CD14-positive monocyte (primary cell): ENCODE data around the gene ANO9. TPM values are rescaled to one million over a fixed set of nuclear protein-coding genes. Genes with fewer than 3 reads are reported as not detected.
A peak's percentile ranks its signal among the peaks of the same experiment; 100 is the strongest.

Experiments
- DNase-seq, 3 donors: peaks; one replicate each; pipeline ENCODE4 v3.0.0-alpha.2; 2011 to 2022
- H2AFZ ChIP-seq: 2 replicates; pipeline ENCODE4 v1.6.0; 2012; ENCODE audit warnings: mild to moderate bottlenecking, low read depth, low read length, inconsistent platforms; ENCODE audit not compliant: insufficient read depth, poor library complexity, severe bottlenecking
- H3K27ac ChIP-seq, 2 donors: 1 replicate in 1 of 2; 2 replicates in 1 of 2; pipeline ENCODE4 v1.5.1; 2012 to 2013; ENCODE audit warnings: low read length in 2 of 2, control low read depth in 1 of 2, inconsistent platforms in 1 of 2, low read depth in 1 of 2, mild to moderate bottlenecking in 1 of 2
- H3K27me3 ChIP-seq, 2 donors: one replicate each; pipeline versions ENCODE4 v1.6.0 to v1.6.1; 2011 to 2013; ENCODE audit warnings: low read length in 2 of 2; ENCODE audit not compliant: control insufficient read depth in 2 of 2, insufficient read depth in 2 of 2
- H3K36me3 ChIP-seq, 2 donors: replicated peaks in 1 of 2; 1 replicate in 1 of 2; 2 replicates in 1 of 2; pipeline versions ENCODE4 v1.5.1 to v1.6.1; 2012 to 2013; ENCODE audit warnings: low read length in 2 of 2, control low read depth in 1 of 2, inconsistent platforms in 1 of 2, mild to moderate bottlenecking in 1 of 2; ENCODE audit not compliant: insufficient read depth in 2 of 2, control insufficient read depth in 1 of 2
- H3K4me1 ChIP-seq, 2 donors: 1 replicate in 1 of 2; 2 replicates in 1 of 2; pipeline versions ENCODE4 v1.5.1 to v1.6.1; 2012 to 2013; ENCODE audit warnings: low read length in 2 of 2, control low read depth in 1 of 2, inconsistent platforms in 1 of 2, mild to moderate bottlenecking in 1 of 2, moderate library complexity in 1 of 2; ENCODE audit not compliant: insufficient read depth in 2 of 2, control insufficient read depth in 1 of 2
- H3K4me2 ChIP-seq: replicated peaks from 2 replicates; pipeline ENCODE3; 2012; ENCODE audit warnings: low read length, moderate library complexity, mild to moderate bottlenecking; ENCODE audit not compliant: poor library complexity, severe bottlenecking; ENCODE audit errors: extremely low read depth
- H3K4me3 ChIP-seq, 3 experiments: fragments of 200-600 bp in 1 of 3; sonication (generic) in 1 of 3; replicated peaks in 1 of 3; 1 replicate in 2 of 3; 2 replicates in 1 of 3; pipeline ENCODE4 v1.5.1; 2011 to 2013; ENCODE audit warnings: low read length in 3 of 3, mild to moderate bottlenecking in 3 of 3, control low read depth in 2 of 3, low read depth in 2 of 3, inconsistent platforms in 1 of 3, moderate library complexity in 1 of 3
- H3K79me2 ChIP-seq: 2 replicates; pipeline ENCODE4 v1.6.0; 2012; ENCODE audit warnings: mild to moderate bottlenecking, control low read depth, inconsistent platforms, low read length, moderate library complexity; ENCODE audit not compliant: insufficient read depth
- H3K9ac ChIP-seq: 2 replicates; pipeline ENCODE4 v1.6.0; 2017; ENCODE audit warnings: low read length, mild to moderate bottlenecking; ENCODE audit not compliant: insufficient read depth, poor library complexity, severe bottlenecking
- H3K9me3 ChIP-seq, 2 donors: replicated peaks in 1 of 2; 1 replicate in 1 of 2; 2 replicates in 1 of 2; pipeline versions ENCODE4 v1.5.1 to v1.6.1; 2012 to 2013; ENCODE audit warnings: low read length in 2 of 2, control low read depth in 1 of 2; ENCODE audit not compliant: control insufficient read depth in 1 of 2, insufficient read depth in 1 of 2
- H4K20me1 ChIP-seq: 2 replicates; pipeline ENCODE4 v1.6.0; 2012; ENCODE audit warnings: mild to moderate bottlenecking, low read length, control low read depth, moderate library complexity; ENCODE audit not compliant: insufficient read depth
- H3K27ac Mint-ChIP-seq, 7 donors: one replicate each; pipeline ENCODE4 v1.8.0; 2020; ENCODE audit warnings: mild to moderate bottlenecking in 7 of 7, mixed read lengths in 7 of 7, moderate library complexity in 6 of 7, inconsistent platforms in 2 of 7
- H3K27me3 Mint-ChIP-seq, 3 donors: one replicate each; pipeline ENCODE4 v1.8.0; 2021 to 2022; ENCODE audit warnings: low read depth in 3 of 3, mild to moderate bottlenecking in 3 of 3, mixed read lengths in 3 of 3, moderate library complexity in 3 of 3, inconsistent platforms in 1 of 3
- H3K36me3 Mint-ChIP-seq, 2 donors: one replicate each; pipeline ENCODE4 v1.8.0; 2020; ENCODE audit warnings: mixed read lengths in 2 of 2, inconsistent platforms in 1 of 2, mild to moderate bottlenecking in 1 of 2
- H3K4me1 Mint-ChIP-seq: one replicate; pipeline ENCODE4 v1.8.0; 2020; ENCODE audit warnings: mild to moderate bottlenecking, mixed read lengths
- H3K4me3 Mint-ChIP-seq, 2 donors: one replicate each; pipeline ENCODE4 v1.8.0; 2020; ENCODE audit warnings: mild to moderate bottlenecking in 2 of 2, mixed read lengths in 2 of 2, moderate library complexity in 1 of 2
- H3K9me3 Mint-ChIP-seq, 7 donors: one replicate each; pipeline ENCODE4 v1.8.0; 2020 to 2022; ENCODE audit warnings: mixed read lengths in 7 of 7, mild to moderate bottlenecking in 6 of 7, moderate library complexity in 6 of 7, inconsistent platforms in 2 of 7
- CTCF ChIP-seq: fragments of 200-600 bp; IDR thresholded peaks from one replicate; pipeline ENCODE4 v1.8.0; 2022; ENCODE audit warnings: antibody characterized with exemption, mild to moderate bottlenecking
- WGBS: methylation state at CpG from one replicate; pipeline ENCODE4 v1.1.5; 2013; ENCODE audit warnings: missing lambda C conversion rate; ENCODE audit not compliant: insufficient coverage; 5-methylcytosine and 5-hydroxymethylcytosine counted together
- intact Hi-C, 2 donors: fragments of 100-400 bp; cut with micrococcal nuclease; formaldehyde crosslinking; loops; one replicate each; pipeline versions ENCODE4 v1.15.0 to v1.15.1; 2023
- polyA plus RNA-seq, 3 donors: library from polyadenylated mRNA; depleted of rRNA in 1 of 3; unstranded in 2 of 3; stranded (reverse) in 1 of 3; fragments of 300-500 nt in 2 of 3; fragments of >200 nt in 1 of 3; fragmentation: Illumina TruSeq in 2 of 3; gene quantifications; 1 replicate in 2 of 3; 2 replicates in 1 of 3; pipeline ENCODE4 v1.2.3, GENCODE V29; 2012 to 2021

The ANO9 gene
- polyA plus RNA-seq, 3 donors: 0.18 to 0.24 TPM; not detected in 1

- Histone ChIP-seq H3K27me3 (no peaks in the 10 kb centered on the region), H3K36me3 (peaks cover 4 to 26% of the 10 kb centered on the region in 2 donors), H3K4me1 (peaks cover 27 to 34% of the 10 kb centered on the region in 2 donors), H4K20me1 (peaks cover 14% of the 10 kb centered on the region), H3K4me2 (peak within 1 kb of the TSS; percentile 97), H3K9ac (peak within 1 kb of the TSS; percentile 86), H3K27ac (peak within 1 kb of the TSS; percentile 62 to 82), H3K79me2 (peaks cover 14% of the 10 kb centered on the region), H3K4me3 (peak within 1 kb of the TSS; percentile 51 to 95 (median 68)), H3K9me3 (no peaks in the 10 kb centered on the region), H2AFZ (peak within 1 kb of the TSS; percentile 93)
- H3K9me3 Mint-ChIP-seq: no peaks in the 10 kb centered on the region
- WGBS: under 1% methylated on average over 106 of the region's 108 CpGs
- intact Hi-C loops: loop anchor here (2.0 to 5.0 kb wide), 4 partner anchors 33 to 57 kb away; partner anchors contain the start of genes RNH1 (in 2 of the 2) and SIGIRR (in 1 of the 2)
- TF ChIP-seq CTCF: no peak
- peak within 1 kb of the TSS; percentile 87 to 98 (median 95) for H3K27ac Mint-ChIP-seq
- H3K27me3 Mint-ChIP-seq: peaks cover 3 to 7% (median 6%) of the 10 kb centered on the region in 3 donors
- H3K4me1 Mint-ChIP-seq: peaks cover 18% of the 10 kb centered on the region
- DNase-seq: peak; percentile 90 to 91 (median 90)
- H3K36me3 Mint-ChIP-seq: peaks cover 18 to 28% of the 10 kb centered on the region in 2 donors
- peak within 1 kb of the TSS; percentile 99 to 100 for H3K4me3 Mint-ChIP-seq
These were observed 8.3 kb upstream of the ANO9 start, which contains the start of gene PTDSS2 for GRCh38 chr11:449889-450808. Gene PTDSS2, plus strand, starts transcription at chr11:450279. Its CDS starts 177 bp downstream, at chr11:450456.
